Ascending aorta (tissue), 2 donors: ENCODE results near the gene CENPF. TPM values are rescaled to one million over a fixed set of nuclear protein-coding genes. Genes with fewer than 3 reads are reported as not detected.
A peak's percentile ranks its signal among the peaks of the same experiment; 100 is the strongest.
"Not testable (repeated sequence)": the region's sequence is repeated elsewhere in the genome, so short reads cannot be mapped to it uniquely, and the experiment has no call there.

Experiments used
- DNase-seq, 2 donors: peaks; one replicate each; pipeline ENCODE4 v3.0.0-alpha.2; 2019; ENCODE audit warnings: low spot score in 2 of 2
- H3K27ac ChIP-seq, 2 donors: fragments of 200-600 bp; sonication (generic); one replicate each; pipeline ENCODE4 v1.5.1; 2016 to 2017; ENCODE audit warnings: mild to moderate bottlenecking in 1 of 2
- H3K27me3 ChIP-seq: fragments of 200-600 bp; sonication (generic); one replicate; pipeline ENCODE4 v1.5.1; 2017
- H3K36me3 ChIP-seq, 2 donors: fragments of 200-600 bp; sonication (generic); one replicate each; pipeline ENCODE4 v1.5.1; 2016
- H3K4me1 ChIP-seq, 2 donors: fragments of 200-600 bp; sonication (generic); one replicate each; pipeline ENCODE4 v1.5.1; 2016 to 2017; ENCODE audit warnings: mild to moderate bottlenecking in 1 of 2
- H3K4me3 ChIP-seq, 2 donors: fragments of 200-600 bp; sonication (generic); one replicate each; pipeline ENCODE4 v1.5.1; 2016 to 2017; ENCODE audit warnings: mild to moderate bottlenecking in 1 of 2
- H3K9me3 ChIP-seq, 2 donors: fragments of 200-600 bp; sonication (generic); one replicate each; pipeline ENCODE4 v1.5.1; 2016
- intact Hi-C: fragments of 100-400 bp; cut with DNase I; formaldehyde crosslinking; loops from one replicate; pipeline ENCODE4 v1.15.1; 2023
- total RNA-seq: library from RNA; depleted of rRNA; stranded (reverse); fragments of >200 nt; gene quantifications from one replicate; pipeline ENCODE4 v1.1.0, GENCODE V29; 2016
- TF ChIP-seq, protein P1 (sequence below), 3 experiments: fragments of 200-600 bp in 2 of 3; fragments of 450-650 bp in 1 of 3; sonication (generic) in 2 of 3; IDR thresholded peaks; one replicate each; pipeline ENCODE4 v1.5.1; 2016 to 2019; ENCODE audit warnings: antibody characterized with exemption in 3 of 3, mild to moderate bottlenecking in 1 of 3, moderate library complexity in 1 of 3

The CENPF gene
- total RNA-seq, 1 donor from 2014 or later = 0.53 TPM

DNA sequence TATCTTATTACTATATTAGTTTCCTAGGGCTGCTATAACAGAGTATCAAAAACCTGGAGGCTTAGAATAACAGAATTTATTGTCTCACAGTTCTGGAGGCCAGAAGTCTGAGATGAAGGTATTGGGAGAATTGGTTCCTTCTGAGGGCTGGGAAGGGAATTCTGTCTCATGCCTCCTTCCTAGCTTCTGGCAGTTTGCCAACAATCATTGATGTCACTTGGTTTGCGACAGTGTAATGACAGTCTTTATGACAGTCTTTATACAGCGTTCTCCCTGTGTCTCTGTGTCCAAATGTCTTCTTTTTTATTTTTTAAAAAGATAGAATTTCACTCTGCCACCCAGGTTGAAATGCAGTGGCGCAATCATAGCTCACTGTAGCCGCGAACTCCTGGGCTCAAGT lies 15.8 kb upstream of the CENPF start:
- intact Hi-C loops = loop anchor here (5.0 kb wide), 1 partner anchor 325 kb away; no protein-coding TSS in a partner anchor

DNA sequence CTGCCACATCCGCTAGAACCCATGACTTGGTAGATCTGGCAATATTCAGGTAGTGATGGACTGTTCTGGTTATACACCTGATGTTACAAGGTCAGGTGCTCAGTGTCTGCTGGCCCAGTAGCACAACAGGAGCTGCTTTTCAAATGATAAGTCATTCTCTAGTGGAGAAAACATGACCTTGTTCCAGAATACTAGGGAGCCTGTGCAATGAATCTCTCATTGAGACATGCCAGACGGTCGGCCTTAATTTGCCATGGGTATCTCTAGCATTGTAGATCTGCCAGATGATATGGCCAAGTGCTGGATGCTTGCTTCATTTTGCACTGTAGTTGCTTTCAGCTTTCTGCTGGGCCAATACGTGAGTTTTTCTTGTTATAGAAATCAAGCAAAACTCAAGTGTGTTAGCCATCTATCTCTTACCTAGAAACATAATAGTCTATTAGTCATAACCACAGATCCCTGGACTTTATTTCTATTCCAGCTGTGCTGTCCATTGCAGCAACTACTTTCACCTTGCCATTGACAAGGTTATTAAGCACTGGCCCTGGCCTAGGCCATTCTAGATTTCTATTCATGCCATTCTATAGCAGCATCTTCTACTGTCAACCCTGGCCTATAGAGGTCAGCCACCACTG lies 13.9 kb upstream of the CENPF start:
- DNase-seq = no peak
- no peak overlapping the region for H3K4me3 ChIP-seq
- no peaks in the 10 kb centered on the region for H3K36me3 ChIP-seq
- no peaks in the 10 kb centered on the region for H3K27me3 ChIP-seq
- no peaks in the 10 kb centered on the region for H3K9me3 ChIP-seq
- intact Hi-C loops = loop anchor here (5.0 kb wide), 1 partner anchor 327 kb away; no protein-coding TSS in a partner anchor
- TF ChIP-seq, protein P1, sequence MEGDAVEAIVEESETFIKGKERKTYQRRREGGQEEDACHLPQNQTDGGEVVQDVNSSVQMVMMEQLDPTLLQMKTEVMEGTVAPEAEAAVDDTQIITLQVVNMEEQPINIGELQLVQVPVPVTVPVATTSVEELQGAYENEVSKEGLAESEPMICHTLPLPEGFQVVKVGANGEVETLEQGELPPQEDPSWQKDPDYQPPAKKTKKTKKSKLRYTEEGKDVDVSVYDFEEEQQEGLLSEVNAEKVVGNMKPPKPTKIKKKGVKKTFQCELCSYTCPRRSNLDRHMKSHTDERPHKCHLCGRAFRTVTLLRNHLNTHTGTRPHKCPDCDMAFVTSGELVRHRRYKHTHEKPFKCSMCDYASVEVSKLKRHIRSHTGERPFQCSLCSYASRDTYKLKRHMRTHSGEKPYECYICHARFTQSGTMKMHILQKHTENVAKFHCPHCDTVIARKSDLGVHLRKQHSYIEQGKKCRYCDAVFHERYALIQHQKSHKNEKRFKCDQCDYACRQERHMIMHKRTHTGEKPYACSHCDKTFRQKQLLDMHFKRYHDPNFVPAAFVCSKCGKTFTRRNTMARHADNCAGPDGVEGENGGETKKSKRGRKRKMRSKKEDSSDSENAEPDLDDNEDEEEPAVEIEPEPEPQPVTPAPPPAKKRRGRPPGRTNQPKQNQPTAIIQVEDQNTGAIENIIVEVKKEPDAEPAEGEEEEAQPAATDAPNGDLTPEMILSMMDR (IDR thresholded peaks at IDR 0.05) = no peak
- H3K27ac ChIP-seq = no peak overlapping the region
- no peaks in the 10 kb centered on the region for H3K4me1 ChIP-seq

More for the DNA sequence above, 15.8 kb upstream of the CENPF start:
- H3K36me3 ChIP-seq = no peaks in the 10 kb centered on the region
- H3K4me3 ChIP-seq = no peak overlapping the region
- no peak for DNase-seq
- no peaks in the 10 kb centered on the region for H3K4me1 ChIP-seq
- no peaks in the 10 kb centered on the region for H3K9me3 ChIP-seq
- no peaks in the 10 kb centered on the region for H3K27me3 ChIP-seq
- TF ChIP-seq, protein P1 (IDR thresholded peaks at IDR 0.05) = no peak
- H3K27ac ChIP-seq = no peak overlapping the region

GRCh38 chr1:214590696-214591095 lies 12.3 kb upstream of the CENPF start:
- H3K36me3 ChIP-seq = no peaks in the 10 kb centered on the region
- intact Hi-C loops = no loop called here
- H3K4me3 ChIP-seq = no peak overlapping the region
- H3K9me3 ChIP-seq = no peaks in the 10 kb centered on the region
- no peaks in the 10 kb centered on the region for H3K27me3 ChIP-seq
- no peak overlapping the region for H3K27ac ChIP-seq
- H3K4me1 ChIP-seq = no peaks in the 10 kb centered on the region
- DNase-seq = no peak
- TF ChIP-seq, protein P1 (IDR thresholded peaks at IDR 0.05) = peak in 1 of 3 experiments; percentile 7

DNA sequence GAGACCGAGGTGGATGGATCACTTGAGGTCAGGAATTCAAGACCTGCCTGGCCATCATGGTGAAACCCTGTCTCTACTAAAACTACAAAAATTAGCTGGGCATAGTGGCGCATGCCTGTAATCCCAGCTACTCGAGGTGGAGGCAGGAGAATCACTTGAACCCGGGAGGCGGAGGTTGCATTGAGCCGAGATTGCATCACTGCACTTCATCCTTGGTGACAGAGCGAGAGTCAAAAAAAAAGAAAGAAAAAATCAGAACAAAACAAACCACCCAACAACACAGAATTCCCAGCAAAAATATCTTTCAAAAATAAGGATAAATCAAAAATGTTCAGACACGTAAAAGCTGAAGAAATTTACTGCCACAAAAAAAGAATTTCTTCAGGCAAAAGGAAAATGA lies 11.1 kb upstream of the CENPF start:
- H3K4me3 ChIP-seq, H3K27ac ChIP-seq, H3K27me3 ChIP-seq, DNase-seq, H3K36me3 ChIP-seq, H3K4me1 ChIP-seq, H3K9me3 ChIP-seq, intact Hi-C loops: not testable (repeated sequence)

DNA sequence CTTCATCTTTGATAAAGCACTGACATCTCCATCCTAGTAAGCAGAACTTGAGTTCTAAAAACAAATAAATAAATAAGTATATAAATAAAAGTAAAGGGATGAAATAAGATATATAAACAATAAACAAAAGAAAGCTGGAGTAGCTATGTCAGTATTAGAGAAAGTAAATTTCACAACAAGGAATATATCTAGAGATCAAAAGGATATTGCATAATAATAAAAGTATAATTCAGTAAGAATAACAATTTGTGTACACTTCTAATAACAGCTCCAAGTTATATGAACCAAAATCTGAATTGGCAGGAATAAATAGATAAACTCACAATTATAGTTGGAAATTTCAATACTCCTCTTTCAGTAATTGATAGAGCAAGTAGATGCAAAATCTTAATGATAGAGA lies 9.8 kb upstream of the CENPF start:
- TF ChIP-seq, protein P1 (IDR thresholded peaks at IDR 0.05) = no peak
- H3K27me3 ChIP-seq = no peaks in the 10 kb centered on the region
- intact Hi-C loops = no loop called here
- H3K4me3 ChIP-seq = no peak overlapping the region
- no peak overlapping the region for H3K27ac ChIP-seq
- no peak for DNase-seq
- H3K9me3 ChIP-seq = no peaks in the 10 kb centered on the region
- no peaks in the 10 kb centered on the region for H3K36me3 ChIP-seq
- H3K4me1 ChIP-seq = no peaks in the 10 kb centered on the region

DNA sequence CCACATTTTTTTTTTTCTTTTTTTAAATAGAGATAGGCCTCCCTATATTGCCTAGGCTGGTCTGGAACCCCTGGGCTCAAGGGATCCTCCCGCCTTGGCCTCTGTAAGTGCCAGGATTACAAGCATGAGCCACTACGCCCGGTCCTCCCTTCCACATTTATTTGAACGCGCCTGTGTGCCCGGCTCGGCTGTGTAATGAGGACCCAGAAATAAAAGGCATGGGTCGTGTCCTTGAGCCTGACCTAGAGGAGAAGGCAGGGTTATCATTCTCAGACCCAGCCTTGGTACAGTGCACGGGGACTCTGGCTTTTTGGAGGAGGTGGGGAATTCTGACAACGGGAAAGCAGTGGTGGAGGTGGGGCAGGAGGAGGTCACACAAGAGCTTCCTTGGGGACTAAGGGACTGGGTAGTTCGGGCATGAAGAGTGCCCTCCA lies 841 bp downstream of the CENPF start:
- no peaks in the 10 kb centered on the region for H3K9me3 ChIP-seq
- peak overlapping the region in 1 of 2 donors; percentile 84 for H3K4me3 ChIP-seq
- DNase-seq = no peak
- TF ChIP-seq, protein P1 (IDR thresholded peaks at IDR 0.05) = no peak
- no peaks in the 10 kb centered on the region for H3K36me3 ChIP-seq
- H3K27ac ChIP-seq = no peak overlapping the region
- no peaks in the 10 kb centered on the region for H3K4me1 ChIP-seq
- H3K27me3 ChIP-seq = no peaks in the 10 kb centered on the region
- intact Hi-C loops = loop anchor here (2.0 kb wide), 1 partner anchor 53 kb away; the partner anchor contains the start of gene PTPN14
